Aorta (tissue), 5 donors: ENCODE measurements around the gene DBH. TPM values are rescaled to one million over a fixed set of nuclear protein-coding genes. Genes with fewer than 3 reads are reported as not detected.

Experiments
- ATAC-seq: fragments of 200-7000 bp; cut with Tn5 transposase; one replicate; pipeline ENCODE4 v1.9.1; 2022; ENCODE audit warnings: moderate library complexity; ENCODE audit not compliant: low FRiP score
- DNase-seq, 2 donors: peaks; one replicate each; pipeline ENCODE4 v3.0.0-alpha.2; 2020
- H3K27ac ChIP-seq, 2 donors: one replicate each; pipeline ENCODE4 v1.5.1; 2013; ENCODE audit warnings: low read length in 2 of 2, mild to moderate bottlenecking in 2 of 2, moderate library complexity in 2 of 2, control low read depth in 1 of 2, inconsistent platforms in 1 of 2, low read depth in 1 of 2
- H3K27me3 ChIP-seq, 2 donors: one replicate each; pipeline ENCODE4 v1.6.1; 2013; ENCODE audit warnings: control low read depth in 1 of 2, low read length in 1 of 2, mild to moderate bottlenecking in 1 of 2, moderate library complexity in 1 of 2; ENCODE audit not compliant: insufficient read depth in 2 of 2, control insufficient read depth in 1 of 2
- H3K36me3 ChIP-seq, 2 donors: one replicate each; pipeline ENCODE4 v1.6.1; 2013; ENCODE audit warnings: control low read depth in 1 of 2, low read length in 1 of 2, mild to moderate bottlenecking in 1 of 2; ENCODE audit not compliant: insufficient read depth in 2 of 2, control insufficient read depth in 1 of 2
- H3K4me1 ChIP-seq, 2 donors: one replicate each; pipeline ENCODE4 v1.6.1; 2013; ENCODE audit warnings: low read length in 2 of 2, control low read depth in 1 of 2, mild to moderate bottlenecking in 1 of 2, moderate library complexity in 1 of 2; ENCODE audit not compliant: insufficient read depth in 2 of 2, control insufficient read depth in 1 of 2
- H3K4me3 ChIP-seq, 2 donors: one replicate each; pipeline ENCODE4 v1.5.1; 2013; ENCODE audit warnings: low read length in 2 of 2, control low read depth in 1 of 2, mild to moderate bottlenecking in 1 of 2
- H3K9me3 ChIP-seq: one replicate; pipeline ENCODE4 v1.6.1; 2013; ENCODE audit warnings: mild to moderate bottlenecking, low read length; ENCODE audit not compliant: control insufficient read depth
- WGBS, 2 donors: extraction: QIAGEN DNeasy Blood & Tissue Kit; methylation state at CpG; one replicate each; pipeline ENCODE4 v1.1.7; 2013; 5-methylcytosine and 5-hydroxymethylcytosine counted together
- intact Hi-C, 2 donors: fragments of 100-400 bp; cut with DNase I; formaldehyde crosslinking; loops; one replicate each; pipeline versions ENCODE4 v1.14.2 to v1.15.0; 2022
- polyA plus RNA-seq, 2 donors: library from polyadenylated mRNA; stranded (reverse); fragments of 200-250 nt; gene quantifications; one replicate each; pipeline ENCODE4 v1.2.3, GENCODE V29; 2013
- total RNA-seq, 2 donors: library from RNA; stranded (reverse); fragmentation: NEBNext Ultra II Directional; extraction: Animal tissue kit (Norgen Biotek cat#: 25700); gene quantifications; one replicate each; pipeline ENCODE4 v1.2.1, GENCODE V29; 2021
- donor health status: healthy with polysubstance abuse.
- donor health status: Bipolar disorder and iron deficiency.
- donor health status: DM: no; HTN: no; CAD: no.
- donor health status: DM: no; HTN: no; CAD: no.
- donor health status: DM: yes; HTN: yes; CAD: no.

The DBH gene
- total and polyA plus RNA-seq, 4 donors, result not detected

DNA sequence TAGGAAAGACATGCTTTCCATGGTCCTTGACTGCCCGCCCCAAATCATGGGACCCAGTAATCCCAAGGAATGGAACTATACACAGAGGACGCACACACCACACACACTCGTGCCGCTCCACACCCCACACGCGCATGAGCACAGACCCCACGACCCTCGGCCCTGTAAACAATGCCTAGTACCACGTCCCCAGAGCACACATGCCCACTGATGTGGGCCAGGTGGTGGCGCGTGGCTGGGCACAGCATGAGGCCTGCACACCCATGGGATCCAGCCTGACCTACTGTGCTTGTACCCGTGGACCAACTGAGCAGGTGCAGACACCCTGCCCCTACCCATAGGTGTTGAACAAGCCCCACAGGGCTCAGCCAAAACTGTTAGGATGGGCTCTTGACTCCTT lies 739 bp downstream of the DBH start:
- intact Hi-C loops, result no loop called here
- DNase-seq, result no peak
- no peak overlapping the region for H3K27ac ChIP-seq
- no peaks in the 10 kb centered on the region for H3K9me3 ChIP-seq
- H3K4me1 ChIP-seq, result no peaks in the 10 kb centered on the region
- no peaks in the 10 kb centered on the region for H3K27me3 ChIP-seq
- ATAC-seq, result no peak
- H3K36me3 ChIP-seq, result no peaks in the 10 kb centered on the region
- H3K4me3 ChIP-seq, result no peak overlapping the region
- WGBS, 2 donors, result 83% methylated on average over 12 of the region's 12 CpGs

DNA sequence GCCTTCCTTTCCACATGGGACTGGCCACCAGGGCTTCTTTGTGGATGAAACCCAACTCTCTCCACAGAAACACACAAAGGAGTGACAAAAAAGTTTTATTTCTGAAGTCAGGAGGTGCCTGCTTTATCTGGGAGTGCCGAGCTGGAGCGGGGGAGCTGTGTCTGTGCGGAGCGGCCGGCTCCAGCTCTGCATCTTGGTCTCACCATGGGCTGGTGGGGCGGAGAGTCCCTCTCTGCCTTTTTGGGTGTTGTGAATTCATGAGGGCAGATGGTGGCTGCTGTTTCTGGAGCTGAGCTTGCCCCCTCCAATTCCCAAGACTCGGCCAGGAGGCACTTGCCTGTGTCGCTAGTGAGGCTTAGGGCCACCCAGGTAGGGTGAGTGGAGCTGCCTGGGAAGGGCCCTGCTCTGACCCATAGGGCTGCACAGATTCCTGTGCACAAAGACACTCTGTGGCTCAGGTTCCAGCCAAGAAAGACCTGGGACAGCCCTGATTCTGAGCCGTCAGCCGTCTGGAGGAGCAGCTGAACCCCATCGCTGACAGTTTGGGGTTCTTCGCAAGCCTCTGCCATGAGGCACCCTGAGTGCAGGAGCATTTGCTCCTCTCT lies 1.4 kb downstream of the DBH start:
- intact Hi-C loops, result no loop called here
- H3K4me3 ChIP-seq, result no peak overlapping the region
- DNase-seq, result no peak
- no peaks in the 10 kb centered on the region for H3K4me1 ChIP-seq
- H3K27me3 ChIP-seq, result no peaks in the 10 kb centered on the region
- WGBS, 2 donors, result 44 to 54% methylated on average over 12 of the region's 12 CpGs
- ATAC-seq, result no peak
- no peaks in the 10 kb centered on the region for H3K9me3 ChIP-seq
- H3K27ac ChIP-seq, result no peak overlapping the region
- H3K36me3 ChIP-seq, result no peaks in the 10 kb centered on the region

DNA sequence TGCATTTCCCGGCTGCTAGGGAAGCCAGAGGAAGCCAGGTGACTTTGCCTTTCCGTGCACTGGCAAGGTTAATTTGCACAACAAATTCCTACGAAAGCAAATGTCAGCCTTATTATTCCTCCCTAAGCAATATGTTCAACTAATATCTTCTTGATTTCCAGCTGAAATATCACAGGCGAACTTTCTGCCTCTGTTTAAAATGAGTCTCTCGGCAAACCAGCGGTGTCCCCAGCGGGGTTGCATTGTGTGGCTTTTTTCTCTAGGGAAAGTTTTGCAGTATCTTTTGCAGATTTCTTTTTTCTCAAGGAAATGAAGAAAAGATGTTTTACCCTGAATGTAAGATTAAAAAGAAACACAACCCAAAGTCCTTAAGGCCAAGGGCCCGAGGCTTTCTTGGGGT lies 1.9 kb downstream of the DBH start:
- H3K27me3 ChIP-seq, result no peaks in the 10 kb centered on the region
- 50 to 51% methylated on average over 8 of the region's 8 CpGs for WGBS, 2 donors

DNA sequence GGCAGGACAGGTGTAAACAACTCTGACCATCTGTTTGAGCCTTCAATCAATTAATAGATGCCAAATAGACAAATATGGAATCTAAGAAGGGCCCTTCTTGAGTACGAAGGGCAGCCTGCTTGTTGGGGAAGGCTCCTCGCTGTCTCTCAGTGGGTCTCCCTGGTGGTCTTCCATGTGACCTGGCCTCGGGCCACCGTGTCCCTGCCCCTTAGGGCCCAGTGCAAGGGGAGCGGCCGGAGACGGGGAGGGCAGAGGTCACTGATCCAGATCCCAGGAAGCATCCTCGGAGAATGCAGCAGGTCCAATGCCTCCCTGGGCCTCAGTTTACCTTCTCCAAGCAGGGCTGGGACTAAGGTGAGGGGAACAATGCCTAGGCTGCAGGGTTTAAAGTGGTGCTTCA lies 2.5 kb downstream of the DBH start:
- no peak for ATAC-seq
- no peak overlapping the region for H3K27ac ChIP-seq
- no peaks in the 10 kb centered on the region for H3K36me3 ChIP-seq
- no peaks in the 10 kb centered on the region for H3K4me1 ChIP-seq
- H3K4me3 ChIP-seq, result no peak overlapping the region
- H3K27me3 ChIP-seq, result no peaks in the 10 kb centered on the region
- H3K9me3 ChIP-seq, result no peaks in the 10 kb centered on the region
- no peak for DNase-seq
- intact Hi-C loops, result no loop called here
- WGBS, 2 donors, result 56 to 68% methylated on average over 8 of the region's 8 CpGs

More for the DNA sequence above, 1.9 kb downstream of the DBH start:
- no peaks in the 10 kb centered on the region for H3K9me3 ChIP-seq
- no peaks in the 10 kb centered on the region for H3K36me3 ChIP-seq
- no peak overlapping the region for H3K4me3 ChIP-seq
- H3K4me1 ChIP-seq, result no peaks in the 10 kb centered on the region
- ATAC-seq, result no peak
- no peak for DNase-seq
- intact Hi-C loops, result no loop called here
- H3K27ac ChIP-seq, result no peak overlapping the region

DNA sequence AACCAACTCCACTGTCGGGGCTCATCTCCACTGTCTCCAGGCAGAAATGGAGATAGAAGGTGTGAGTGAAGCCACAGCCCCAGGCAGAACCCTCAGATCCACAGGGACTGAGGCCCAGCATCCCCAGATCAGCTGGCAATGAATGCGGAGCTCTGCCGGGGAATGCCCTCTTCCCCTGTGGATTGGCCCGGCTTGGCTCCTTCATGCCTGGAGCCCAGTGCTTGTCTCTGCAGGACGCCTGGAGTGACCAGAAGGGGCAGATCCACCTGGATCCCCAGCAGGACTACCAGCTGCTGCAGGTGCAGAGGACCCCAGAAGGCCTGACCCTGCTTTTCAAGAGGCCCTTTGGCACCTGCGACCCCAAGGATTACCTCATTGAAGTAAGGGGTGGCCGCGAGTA lies 3.5 kb downstream of the DBH start:
- H3K9me3 ChIP-seq, result no peaks in the 10 kb centered on the region
- no peak overlapping the region for H3K4me3 ChIP-seq
- ATAC-seq (no peak), DNase-seq (no peak)
- H3K27ac ChIP-seq, result no peak overlapping the region
- intact Hi-C loops, result no loop called here
- no peaks in the 10 kb centered on the region for H3K36me3 ChIP-seq
- no peaks in the 10 kb centered on the region for H3K4me1 ChIP-seq
- 81 to 84% methylated on average over 8 of the region's 8 CpGs for WGBS, 2 donors
- H3K27me3 ChIP-seq, result no peaks in the 10 kb centered on the region

DNA sequence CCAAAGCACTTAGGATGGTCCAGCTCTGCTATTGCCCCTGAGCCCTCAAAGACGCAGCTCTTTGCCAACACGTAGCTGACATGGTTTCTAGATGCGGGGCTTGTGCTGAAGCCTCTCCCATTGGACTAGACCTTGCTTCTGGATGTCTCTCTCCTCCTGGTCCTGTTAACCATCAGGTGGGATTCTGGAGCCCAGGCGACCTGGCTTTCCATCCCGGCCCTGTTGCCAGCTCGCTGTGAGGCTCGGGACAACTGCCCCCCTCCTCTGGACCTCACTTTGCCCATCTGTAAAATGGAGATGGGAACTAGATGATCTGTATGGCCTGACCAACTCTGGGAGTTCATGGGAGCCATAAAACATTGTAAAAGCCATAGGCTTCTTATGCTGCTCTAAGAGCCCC lies 4.0 kb downstream of the DBH start:
- DNase-seq (no peak), ATAC-seq (no peak)
- intact Hi-C loops, result no loop called here
- H3K4me3 ChIP-seq, result no peak overlapping the region
- H3K27ac ChIP-seq, result no peak overlapping the region
- WGBS, 2 donors, result 81 to 85% methylated on average over 7 of the region's 7 CpGs
- no peaks in the 10 kb centered on the region for H3K27me3 ChIP-seq
- no peaks in the 10 kb centered on the region for H3K4me1 ChIP-seq
- H3K9me3 ChIP-seq, result no peaks in the 10 kb centered on the region
- no peaks in the 10 kb centered on the region for H3K36me3 ChIP-seq

DNA sequence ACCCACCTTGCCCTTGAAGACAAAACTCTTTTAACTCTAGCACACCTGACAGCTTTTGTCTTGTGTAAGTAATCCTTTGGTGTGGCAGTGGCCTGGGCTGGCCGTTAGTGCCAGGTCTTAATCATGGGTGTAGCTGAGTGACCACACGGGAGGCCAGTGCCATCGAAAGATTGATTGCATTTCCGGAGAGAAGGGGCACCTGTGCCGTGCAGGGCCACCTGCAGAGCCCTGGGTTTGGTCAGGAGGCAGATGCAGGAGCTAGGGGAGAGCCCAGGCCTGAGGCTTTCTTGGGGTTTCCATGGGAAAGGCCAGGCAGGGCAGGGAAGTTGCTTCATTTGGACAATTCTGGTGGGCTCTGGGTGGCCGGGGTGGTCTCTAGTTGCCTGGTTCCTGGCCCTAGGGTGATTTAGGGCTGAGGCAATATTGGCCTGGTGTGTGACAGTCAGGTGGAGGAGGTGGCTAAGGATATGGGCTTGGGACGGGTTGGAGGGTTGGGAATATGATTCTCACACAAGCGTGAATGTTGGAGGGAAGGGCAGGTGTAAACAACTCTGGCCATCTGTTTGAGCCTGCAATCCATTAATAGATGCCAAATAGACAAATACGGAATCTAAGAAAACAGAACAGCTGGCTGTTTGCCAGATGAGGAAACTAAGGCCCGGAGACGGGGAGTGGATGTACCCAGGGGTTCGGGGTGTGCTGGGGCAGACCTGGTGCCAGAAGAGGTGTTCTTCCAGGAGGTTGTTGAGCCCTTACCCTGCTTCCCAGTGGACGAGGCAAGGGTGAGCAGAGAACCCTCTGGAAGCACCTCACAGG lies 4.6 kb downstream of the DBH start:
- ATAC-seq, result no peak
- no peak overlapping the region for H3K27ac ChIP-seq
- intact Hi-C loops, result no loop called here
- no peaks in the 10 kb centered on the region for H3K9me3 ChIP-seq
- 81 to 83% methylated on average over 13 of the region's 13 CpGs for WGBS, 2 donors
- no peaks in the 10 kb centered on the region for H3K27me3 ChIP-seq
- no peaks in the 10 kb centered on the region for H3K36me3 ChIP-seq
- no peak for DNase-seq
- H3K4me1 ChIP-seq, result no peaks in the 10 kb centered on the region
- no peak overlapping the region for H3K4me3 ChIP-seq

DNA sequence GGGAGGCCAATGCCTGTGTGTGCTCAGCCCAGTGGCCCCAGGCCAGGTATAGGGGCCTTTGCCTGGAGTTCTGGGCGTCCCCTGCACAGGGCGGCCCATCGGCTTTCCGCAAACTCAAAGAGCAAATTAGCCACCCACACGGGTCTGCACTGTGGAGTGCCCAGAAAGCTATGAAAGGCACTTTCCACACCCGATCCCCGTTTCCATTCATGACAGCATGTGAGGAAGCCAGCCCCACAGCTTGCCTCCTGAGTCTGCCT lies 5.2 kb downstream of the DBH start:
- H3K4me3 ChIP-seq, result no peak overlapping the region
- no peaks in the 10 kb centered on the region for H3K27me3 ChIP-seq
- no peak for DNase-seq
- intact Hi-C loops, result no loop called here
- no peaks in the 10 kb centered on the region for H3K4me1 ChIP-seq
- H3K9me3 ChIP-seq, result no peaks in the 10 kb centered on the region
- H3K36me3 ChIP-seq, result no peaks in the 10 kb centered on the region
- no peak for ATAC-seq
- H3K27ac ChIP-seq, result no peak overlapping the region
- WGBS, 2 donors, result 85 to 86% methylated on average over 7 of the region's 7 CpGs

DNA sequence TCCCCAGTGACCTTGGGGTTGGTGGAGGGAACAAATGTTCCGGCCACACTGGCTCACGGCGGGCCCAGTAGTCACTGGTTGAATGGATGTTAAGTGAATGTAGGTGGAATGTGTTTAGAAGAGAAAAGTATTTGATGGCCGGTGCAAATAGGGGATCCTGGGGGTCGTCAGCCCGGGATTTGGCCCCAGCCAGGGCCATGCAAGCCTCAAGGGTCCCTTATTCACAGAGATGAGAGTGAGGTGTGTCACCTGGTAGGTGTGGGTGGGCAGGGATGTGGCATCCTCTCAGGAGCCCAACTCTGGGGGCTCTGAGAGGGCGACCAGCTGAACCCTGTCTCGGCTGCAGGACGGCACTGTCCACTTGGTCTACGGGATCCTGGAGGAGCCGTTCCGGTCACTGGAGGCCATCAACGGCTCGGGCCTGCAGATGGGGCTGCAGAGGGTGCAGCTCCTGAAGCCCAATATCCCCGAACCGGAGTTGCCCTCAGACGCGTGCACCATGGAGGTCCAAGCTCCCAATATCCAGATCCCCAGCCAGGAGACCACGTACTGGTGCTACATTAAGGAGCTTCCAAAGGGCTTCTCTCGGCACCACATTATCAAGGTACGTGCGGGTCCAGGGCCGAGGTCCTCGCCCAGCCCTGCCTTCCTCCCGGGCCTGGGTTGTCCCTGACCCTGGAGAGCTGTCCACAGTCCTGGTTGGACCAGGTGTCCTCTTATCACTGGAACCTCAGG lies 5.9 kb downstream of the DBH start:
- no peaks in the 10 kb centered on the region for H3K36me3 ChIP-seq
- DNase-seq (no peak), ATAC-seq (no peak)
- H3K27ac ChIP-seq, result no peak overlapping the region
- intact Hi-C loops, result no loop called here
- no peaks in the 10 kb centered on the region for H3K9me3 ChIP-seq
- H3K4me3 ChIP-seq, result no peak overlapping the region
- H3K4me1 ChIP-seq, result no peaks in the 10 kb centered on the region
- H3K27me3 ChIP-seq, result no peaks in the 10 kb centered on the region
- 86 to 87% methylated on average over 25 of the region's 25 CpGs for WGBS, 2 donors
